ENCODE results near the gene CYBB.

Gene CYBB

DNA sequence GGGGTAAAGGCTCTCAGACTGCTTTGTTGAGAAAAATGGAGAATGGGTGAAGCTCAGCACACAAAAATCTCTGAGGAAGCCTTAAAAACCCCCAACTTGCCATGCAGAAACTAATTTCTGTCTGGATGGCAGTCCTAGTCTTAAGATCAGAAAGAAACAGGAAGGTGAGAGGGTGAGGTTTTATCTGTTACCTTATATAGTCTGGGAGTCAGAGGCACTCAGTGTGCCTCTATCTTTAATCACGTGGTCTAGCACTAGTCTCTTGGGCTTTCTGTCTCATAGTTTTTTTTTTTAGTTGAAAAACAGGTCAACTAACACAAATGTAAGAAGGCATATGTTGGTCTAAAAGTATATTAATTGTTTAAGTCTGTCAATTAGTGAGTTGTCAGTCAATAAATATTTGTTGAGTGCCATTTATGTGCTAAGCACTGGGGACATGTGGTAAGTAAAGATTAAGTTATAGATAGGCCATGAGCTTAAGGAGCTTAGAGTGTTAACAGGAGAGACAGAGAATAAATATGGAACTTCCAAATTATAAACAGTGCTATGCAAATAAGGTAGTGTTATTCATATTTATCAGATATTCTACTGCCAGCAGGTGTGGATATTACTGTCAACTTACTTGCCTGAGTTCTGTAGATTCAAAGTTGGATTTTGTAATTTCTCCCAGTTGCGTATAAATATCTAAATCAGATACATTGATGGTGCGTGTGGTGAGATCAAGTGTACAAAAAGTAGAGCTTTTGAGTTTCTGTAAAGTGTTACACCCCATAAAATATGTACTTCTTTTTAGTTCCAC is 7.0 kb downstream of the CYBB start:
- DNase-seq (ENCODE audit: low read depth): no peak

DNA sequence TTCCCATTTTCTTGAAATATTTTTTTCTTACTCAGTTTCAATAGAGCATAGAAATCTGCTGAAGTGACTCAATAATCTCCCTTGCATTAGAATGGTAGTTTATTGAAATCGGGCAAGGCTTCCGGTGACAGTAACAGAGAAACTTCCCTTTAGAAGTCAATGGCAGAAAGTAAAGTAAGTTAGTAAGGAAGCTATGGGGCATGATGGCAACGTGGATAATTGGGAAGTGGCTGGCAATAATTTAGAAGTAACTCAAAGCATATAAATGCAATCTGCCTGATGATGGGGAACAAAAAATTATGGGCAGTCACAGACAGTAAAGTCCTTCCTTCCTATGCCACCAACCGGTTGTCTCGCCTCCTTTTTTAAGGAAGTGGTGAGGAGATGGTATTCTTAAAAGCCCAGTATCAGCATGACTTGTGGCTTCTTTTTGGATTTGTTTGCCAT is 7.6 kb downstream of the CYBB start:
- no peak for DNase-seq (ENCODE audit: low read depth)

DNA sequence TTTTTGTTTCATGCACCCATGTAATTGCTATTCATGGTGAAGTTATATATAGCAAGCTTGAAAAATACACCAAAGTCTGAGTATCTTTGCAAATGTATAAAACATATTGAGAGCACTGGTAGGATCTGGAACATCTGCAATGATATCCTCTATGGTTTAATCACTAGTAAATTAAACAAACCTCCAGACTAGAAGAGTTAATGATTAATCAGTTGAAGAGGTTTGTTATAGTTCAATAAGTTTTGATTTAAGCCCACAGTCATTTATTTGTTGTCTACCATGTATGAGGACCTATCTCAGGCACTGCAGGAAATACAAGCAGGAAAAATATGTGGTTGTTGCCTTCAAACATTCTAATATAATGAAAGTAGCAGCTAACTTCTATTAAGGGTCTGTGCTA is 16.5 kb downstream of the CYBB start:
- DNase-seq (ENCODE audit: low read depth): no peak

DNA sequence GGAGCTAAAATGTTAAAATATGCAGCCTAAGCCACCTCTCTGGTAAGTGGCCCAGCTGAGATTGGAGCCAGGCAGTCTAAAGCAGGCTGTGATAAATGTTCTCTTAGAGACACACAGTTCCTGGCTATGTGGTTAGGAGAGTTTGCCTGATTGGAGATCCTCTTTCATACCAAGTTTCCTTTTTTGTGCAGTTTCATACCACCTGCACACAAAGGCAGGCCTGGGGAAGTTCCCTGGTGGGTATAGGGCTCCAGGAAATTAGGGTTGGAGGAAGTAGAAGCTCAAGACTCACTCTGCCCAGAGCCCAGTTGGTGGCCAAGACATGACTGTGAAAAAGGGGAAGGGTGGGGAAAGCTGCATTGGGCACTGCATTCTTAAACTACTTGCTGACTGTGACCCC is 16.9 kb downstream of the CYBB start:
- DNase-seq (ENCODE audit: low read depth): no peak

DNA sequence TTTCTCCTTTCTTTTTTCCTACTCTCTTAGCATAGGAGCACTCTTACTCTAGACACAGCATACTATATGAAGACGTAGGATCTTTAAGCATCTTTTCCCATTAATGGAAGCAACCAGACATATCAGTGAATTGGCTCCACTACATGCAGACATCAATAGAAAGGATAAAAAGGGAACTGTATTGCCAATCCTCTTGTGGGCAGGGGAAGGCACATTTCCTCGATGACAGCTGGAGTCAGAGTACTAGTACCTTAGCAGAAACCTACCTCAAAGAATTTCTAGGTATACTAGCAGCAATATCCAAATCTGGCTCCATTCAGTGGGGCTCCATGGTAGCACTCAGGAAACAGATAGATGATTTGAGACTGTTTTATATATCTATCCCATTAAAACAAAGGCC is 20.1 kb downstream of the CYBB start:
- DNase-seq (ENCODE audit: low read depth): no peak

DNA sequence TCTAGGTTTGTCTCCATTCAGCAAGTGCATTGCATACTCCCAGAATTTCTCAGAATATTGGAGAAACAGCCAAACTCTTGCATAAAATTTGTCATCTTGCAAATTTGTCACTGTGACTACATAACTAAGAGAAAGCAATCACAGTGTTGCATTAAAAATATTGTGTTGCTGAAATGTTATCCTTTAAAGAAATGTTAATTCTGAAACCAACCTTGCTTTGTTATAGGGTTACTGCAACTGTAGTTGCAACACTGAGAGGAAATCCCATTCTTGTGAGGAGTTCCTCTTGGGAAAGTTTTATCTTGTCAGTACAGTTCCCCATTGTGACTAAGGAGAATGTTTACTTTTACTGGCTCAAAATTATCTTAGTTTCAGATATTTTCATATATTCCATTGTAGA is 20.9 kb downstream of the CYBB start:
- DNase-seq (ENCODE audit: low read depth): no peak

DNA sequence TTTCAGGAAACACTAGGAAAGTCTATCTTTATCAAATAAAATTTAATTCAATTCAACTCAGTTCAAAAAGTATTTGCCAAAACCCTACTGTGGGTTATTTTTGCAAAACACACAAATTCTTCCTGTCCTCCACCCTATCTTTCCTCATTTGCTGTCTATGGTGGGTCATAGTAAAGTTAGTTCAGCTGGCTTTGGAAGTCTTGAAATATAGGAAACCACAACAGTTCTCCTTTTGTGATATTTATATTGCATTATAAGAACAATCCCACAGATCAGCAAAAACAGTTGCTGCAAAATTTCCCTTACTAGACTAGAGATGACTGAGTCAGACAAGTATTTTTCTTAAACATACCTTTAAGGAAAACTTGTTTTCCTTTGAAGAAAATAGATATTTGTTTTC is 22.2 kb downstream of the CYBB start:
- no peak for DNase-seq (ENCODE audit: low read depth)

DNA sequence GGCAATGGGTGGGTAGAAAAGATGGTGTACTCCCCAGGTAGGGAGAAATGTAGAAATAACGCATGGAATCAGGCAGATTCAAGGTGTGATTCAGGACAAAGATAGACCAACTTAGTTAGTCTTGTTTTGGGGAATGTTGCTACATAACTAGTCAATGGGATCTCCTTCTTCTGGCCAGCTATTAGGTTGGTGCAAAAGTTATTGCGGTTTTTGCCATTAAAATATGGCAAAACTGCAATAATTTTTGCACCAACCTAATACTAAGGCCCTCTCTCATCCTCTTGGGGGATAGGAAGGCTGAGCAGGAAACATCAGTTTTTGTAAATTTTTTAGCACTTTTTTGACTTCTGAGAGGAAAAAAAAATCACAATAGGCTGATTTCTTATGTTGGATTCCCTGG is 23.2 kb downstream of the CYBB start:
- no peak for DNase-seq (ENCODE audit: low read depth)

DNA sequence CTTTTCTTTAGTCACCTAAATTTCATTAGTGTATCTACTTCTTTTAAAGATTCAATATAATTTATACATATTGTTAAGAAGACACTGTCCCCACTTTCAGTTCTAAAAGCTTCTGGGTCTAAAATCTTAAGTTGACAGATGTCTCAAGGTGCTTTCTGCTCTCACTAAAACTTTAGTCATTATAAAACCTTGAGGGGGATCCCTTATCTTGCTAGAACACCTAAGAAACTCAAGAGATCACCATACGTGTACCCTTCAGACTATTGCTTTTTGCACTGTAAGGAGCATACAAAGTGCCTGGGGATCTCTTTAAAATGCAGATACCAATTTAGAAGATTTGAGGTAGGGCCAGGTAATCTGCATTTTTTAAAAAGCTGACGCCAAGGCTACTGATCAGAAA is 30.1 kb downstream of the CYBB start:
- no peak for DNase-seq (ENCODE audit: low read depth)

DNA sequence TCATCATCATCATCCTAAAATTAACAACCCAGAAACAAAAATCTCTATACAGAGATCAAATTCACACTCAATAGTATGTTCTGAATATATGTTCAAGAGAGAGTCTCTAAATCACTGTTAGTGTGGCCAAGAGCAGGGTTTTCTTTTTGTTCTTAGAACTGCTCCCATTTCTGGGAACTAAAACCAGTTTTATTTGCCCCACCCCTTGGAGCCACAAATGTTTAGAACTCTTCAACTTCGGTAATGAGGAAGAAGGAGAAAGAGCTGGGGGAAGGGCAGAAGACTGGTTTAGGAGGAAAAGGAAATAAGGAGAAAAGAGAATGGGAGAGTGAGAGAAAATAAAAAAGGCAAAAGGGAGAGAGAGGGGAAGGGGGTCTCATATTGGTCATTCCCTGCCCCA is 32.3 kb downstream of the CYBB start:
- DNase-seq (ENCODE audit: low read depth): no peak

DNA sequence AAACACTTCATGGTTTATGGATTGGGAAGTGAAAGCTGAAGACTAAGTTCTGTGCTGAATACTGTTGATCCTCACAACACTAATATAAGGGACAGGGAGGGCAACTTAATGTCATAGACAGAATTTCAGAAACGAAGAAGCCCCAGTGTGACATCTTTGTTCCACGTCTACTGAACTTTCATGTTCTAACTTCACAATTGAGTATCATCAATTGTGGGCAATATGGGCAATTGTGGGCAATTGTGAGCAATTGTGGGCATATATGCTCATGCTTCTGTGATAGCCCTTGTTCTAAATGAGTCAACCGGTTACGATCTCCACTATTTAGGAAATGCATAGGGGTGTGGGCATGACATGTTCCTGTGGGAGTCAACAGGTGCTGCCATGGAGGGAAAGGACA is 33.7 kb downstream of the CYBB start:
- DNase-seq (ENCODE audit: low read depth): no peak

DNA sequence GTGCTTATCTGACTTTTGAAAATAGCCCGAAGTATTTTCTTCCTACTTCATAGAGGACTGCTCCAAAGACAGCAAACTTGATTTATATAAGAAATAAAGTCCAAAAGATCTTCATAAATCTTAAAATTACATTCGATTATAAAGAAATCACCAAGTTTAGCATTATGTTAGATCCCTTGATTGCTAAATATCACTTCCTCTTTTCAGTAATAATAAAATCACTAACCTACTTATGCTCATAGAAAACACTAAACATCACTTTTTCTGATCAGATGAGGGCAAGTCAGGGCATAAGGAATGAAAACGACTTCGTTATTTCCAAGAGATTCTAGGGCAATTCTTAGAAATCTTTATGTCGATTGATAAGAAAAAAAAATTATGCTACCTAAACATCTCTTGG is 35.5 kb downstream of the CYBB start:
- DNase-seq (ENCODE audit: low read depth): no peak

DNA sequence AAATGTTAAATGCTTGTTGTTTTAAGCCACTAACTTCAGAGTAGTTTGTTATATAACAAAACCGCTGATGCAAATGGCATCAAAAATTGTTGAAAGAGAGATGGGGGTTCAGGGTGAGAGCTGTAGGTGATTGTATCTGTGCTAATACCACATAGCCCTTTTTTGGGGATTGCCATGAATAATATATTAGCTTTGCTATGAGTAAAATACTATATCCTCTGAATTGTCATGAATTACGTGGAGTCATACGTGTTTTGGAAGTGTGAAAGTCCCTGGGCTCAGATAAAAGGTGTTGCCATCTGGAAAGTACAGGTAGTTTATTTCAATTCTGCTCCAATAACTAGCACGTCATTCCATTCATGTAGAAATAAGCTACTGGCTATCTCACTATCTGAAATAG is 36.9 kb downstream of the CYBB start:
- DNase-seq (ENCODE audit: low read depth): no peak

DNA sequence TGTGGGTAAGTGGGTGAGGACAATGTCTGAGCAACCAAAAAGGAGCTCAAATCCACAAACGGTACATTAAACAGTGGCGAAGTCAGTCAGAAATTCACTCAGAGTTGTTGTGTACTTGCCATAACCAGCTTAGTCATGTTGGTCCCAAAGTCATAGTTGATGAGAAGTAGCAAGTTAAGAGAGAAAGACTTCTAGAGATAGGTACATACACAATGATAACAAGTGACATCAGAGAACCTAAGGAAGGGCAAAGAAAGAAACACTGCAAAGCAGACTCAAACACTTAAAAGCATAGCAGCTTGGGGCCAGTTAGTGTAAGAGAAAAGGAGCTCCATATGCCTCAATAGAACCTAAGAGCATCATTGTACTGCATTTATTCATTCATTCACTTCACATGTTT is 37.3 kb downstream of the CYBB start:
- DNase-seq (ENCODE audit: low read depth): no peak

DNA sequence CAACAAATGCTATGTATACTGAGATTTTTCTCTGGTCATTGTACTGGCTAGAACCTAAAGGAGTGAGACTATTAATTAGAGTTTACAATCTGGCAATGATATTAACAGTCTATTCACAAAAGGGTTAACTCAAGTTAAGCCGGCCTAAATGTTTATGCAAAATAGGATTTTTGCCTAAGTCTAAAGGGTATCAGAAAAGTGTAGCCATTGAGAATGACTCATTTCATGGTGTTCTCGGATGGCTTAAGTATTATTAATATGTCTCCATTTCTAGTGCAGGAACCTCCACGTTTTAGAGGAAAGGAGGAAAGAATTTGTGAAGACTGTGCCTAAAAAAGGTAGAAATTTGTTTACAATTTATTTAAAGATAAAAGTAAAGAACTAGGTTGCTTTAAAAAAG is 37.7 kb downstream of the CYBB start:
- DNase-seq (ENCODE audit: low read depth): no peak

DNA sequence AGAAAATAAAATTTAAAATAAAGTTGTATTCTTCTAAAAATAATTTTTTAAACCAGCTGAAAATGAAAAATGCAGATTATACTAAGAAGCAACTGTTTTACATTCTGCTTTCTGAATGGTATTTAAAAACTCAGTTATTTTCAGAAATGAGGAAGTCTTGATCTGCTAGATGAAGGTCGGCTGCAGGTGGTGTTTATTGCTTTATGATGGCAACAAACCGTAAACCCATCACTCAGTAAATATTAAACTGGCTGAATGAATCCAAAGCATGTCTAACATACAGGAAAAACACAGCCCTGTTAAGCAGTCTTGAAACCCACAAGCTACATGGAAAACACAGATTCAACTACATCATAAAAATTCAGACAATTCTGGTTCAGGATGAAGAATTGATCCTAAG is 38.2 kb downstream of the CYBB start:
- no peak for DNase-seq (ENCODE audit: low read depth)

DNA sequence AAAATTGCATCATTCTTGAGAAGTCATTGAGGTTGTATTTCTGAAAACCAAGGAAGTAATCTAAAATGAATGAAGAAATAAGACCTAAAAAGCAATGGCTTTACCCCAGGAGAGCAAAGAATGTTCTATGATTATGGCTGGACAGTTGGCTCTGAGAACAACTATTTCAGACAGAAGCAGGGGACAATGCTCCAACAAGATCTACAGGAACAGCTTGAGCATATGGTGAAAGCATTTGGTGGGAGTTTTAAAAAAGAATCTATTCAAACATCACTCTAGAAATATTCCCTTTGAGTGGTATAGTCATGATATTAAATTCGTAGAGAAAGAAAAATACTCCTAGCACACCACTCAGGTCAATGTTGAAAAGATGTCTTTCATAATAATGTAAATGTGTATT is 40.8 kb downstream of the CYBB start:
- no peak for DNase-seq (ENCODE audit: low read depth)

DNA sequence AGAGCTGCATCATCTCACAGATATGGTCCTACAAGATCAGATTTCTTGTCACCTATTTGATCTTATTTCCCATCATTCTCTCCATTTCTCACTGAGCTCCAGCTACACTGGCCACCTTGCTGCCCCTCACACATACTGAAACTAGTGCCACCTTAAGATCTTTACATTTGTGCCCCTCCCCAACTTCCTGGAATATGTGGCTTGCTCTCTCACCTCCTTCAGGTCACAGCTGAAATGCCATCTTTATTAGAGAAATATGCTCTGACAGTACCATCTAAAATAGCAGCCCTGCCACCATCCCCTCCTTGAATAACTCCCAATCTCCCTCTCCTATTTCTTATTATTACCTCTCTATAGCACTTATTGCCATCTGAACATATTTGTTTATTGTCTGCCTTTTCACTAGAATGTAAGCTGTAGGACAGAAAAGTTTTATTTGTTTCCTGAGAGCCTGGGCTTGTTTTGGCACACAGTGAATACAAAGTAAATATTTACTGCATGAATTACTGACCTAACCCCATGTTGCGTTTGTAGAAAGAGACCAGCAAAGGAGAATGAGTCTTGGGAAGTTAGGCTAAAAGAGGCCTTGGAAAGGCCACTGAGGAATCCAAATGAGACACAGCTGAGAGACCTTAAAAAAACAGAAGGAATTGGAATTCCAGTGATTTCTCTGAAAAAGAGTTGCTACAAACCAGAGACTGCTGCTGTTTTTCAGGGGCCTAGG is 44.8 kb downstream of the CYBB start:
- no peak for DNase-seq (ENCODE audit: low read depth)

DNA sequence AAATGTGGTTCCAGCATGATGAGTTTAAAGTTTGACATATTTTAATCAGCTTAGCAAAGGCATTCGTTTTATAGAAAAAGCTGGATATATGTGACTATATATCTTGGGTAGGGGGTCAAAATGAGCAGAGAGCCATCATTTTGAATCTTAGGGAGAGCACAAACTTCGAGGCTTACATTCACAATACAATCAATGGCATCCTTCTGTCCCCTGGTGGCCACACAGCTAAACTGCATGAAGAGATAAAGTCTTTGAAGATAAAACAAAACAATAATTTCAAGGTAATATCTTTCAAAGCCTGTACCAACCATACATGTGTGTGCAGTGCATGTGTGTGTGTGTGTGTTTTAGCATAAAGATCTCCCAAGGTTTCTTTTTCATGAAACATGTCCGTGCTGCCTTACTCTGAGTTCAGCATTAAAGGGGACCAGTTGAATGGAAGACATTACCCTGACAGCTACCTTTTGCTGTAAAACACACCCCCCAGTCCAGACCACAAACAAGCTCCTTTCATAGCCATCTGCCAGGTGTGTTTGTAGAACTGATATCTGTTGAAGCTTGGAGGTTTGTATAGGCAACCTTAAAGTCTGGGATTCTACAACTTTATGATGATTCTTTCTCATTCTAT is 45.5 kb downstream of the CYBB start:
- DNase-seq (ENCODE audit: low read depth): peak; percentile 4

DNA sequence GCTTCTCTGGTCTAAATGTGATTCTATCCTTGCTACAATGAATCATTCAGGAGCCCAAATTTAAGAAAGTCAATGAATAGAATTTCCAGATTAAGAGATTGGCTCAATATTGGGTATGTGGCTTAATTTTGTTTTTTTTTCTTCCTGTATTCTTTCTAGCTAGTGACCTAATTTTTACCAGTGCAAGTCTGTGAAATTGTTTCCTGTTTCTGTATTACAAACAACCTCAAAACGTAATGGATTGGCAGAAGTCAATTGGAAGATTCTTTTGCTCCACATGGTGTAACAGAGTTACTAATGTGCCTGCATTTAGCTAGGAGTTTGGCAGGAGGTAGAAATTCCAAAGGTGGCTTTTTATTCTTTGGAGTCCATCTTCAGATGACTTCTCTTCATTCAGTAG is 49.9 kb downstream of the CYBB start:
- no peak for DNase-seq (ENCODE audit: low read depth)

DNA sequence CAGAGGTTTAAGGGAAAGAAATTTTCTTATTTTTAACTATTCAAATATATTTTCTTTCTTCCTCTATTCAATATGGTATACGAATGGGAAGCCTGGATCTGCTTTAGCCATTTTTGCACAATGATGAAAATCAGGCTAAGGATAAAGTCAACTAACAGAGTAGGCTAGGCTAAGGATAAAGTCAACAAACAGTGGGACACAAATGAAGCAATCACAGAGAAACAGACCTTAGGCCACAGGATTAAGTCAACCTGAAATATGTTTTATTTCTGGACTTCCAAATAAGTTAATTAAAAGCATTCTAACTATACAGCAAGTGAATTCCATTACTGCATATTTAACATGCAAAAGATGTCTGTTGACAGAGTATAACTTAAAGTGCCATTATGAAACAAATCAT is 50.5 kb downstream of the CYBB start:
- DNase-seq (ENCODE audit: low read depth): no peak

DNA sequence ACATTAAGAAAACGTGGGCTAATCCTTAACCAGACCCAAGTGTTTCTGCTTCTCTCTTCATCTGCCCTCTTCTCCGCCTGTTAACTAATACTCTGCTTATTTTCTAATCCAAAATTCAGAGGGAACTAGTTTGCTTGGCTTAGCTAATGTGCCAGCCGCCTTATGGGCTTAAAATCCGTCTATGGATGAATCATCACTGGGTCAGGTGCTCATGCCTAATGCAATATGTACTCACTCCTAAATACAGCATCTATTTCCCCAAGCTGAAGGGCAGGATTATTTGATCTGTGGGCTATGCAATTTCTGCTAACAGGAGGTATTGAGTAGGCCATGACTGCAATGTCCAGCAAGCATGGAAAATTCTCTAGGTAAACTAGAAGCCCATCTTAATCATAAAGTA is 55.1 kb downstream of the CYBB start:
- no peak for DNase-seq (ENCODE audit: low read depth)

DNA sequence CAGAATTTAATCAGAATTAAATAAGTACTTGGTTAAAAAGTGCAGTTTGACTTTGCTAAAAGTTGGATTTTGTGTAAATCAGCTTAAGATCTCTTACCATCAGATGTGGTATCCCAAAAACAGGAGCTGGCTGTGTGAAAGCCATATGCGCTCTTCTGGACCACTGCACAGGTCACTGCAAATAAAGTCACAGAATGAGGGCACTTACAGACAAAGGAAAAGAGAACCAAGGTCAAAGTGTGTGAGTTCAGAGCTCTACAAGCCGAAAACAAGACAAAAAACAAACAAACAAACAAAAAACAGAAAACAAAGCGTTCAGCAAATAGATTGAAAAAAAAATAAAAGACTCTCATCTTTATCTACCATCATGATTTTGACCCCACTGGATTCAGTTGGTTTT is 61.1 kb downstream of the CYBB start:
- DNase-seq (ENCODE audit: low read depth): no peak
